IMR-90 (cell line): Measurements from ENCODE around the gene KLC3. TPM values are rescaled to one million over a fixed set of nuclear protein-coding genes. Genes with fewer than 3 reads are reported as not detected.
A peak's percentile ranks its signal among the peaks of the same experiment; 100 is the strongest.

ENCODE experiments used
- ATAC-seq: fragments of 200-7000 bp; cut with Tn5 transposase; 2 replicates; pipeline ENCODE4 v1.9.1; 2020; ENCODE audit warnings: low read depth, mild to moderate bottlenecking, moderate library complexity
- BruUV-seq: library from RNA; stranded (reverse); fragments of 400-500 nt; replicated peaks from 2 replicates; lab custom pipeline; 2021; lab: Mats Ljungman, UMichigan
- CTCF ChIA-PET: fragments of 300-600 bp; formaldehyde crosslinking; extraction: SDS; loops from one replicate; lab custom pipeline; 2021; ENCODE audit warnings: antibody characterized with exemption; lab: Yijun Ruan, JAX
- POLR2A ChIA-PET: fragments of 300-600 bp; sonication (Branson Sonifier 250); formaldehyde crosslinking; loops from one replicate; lab custom pipeline; 2022; ENCODE audit warnings: antibody characterized with exemption; ENCODE audit not compliant: unreplicated experiment; lab: Charles Lee
- DNase-seq: peaks from one replicate; pipeline ENCODE4 v3.0.0; 2013
- H2AFZ ChIP-seq: replicated peaks from 2 replicates; pipeline ENCODE3; 2013; ENCODE audit warnings: low read length, mild to moderate bottlenecking; ENCODE audit not compliant: poor library complexity
- H2AK5ac ChIP-seq: 2 replicates; pipeline ENCODE4 v1.6.1; 2013; ENCODE audit warnings: low read depth, low read length, inconsistent platforms
- H2AK9ac ChIP-seq: replicated peaks from 2 replicates; pipeline ENCODE3; 2013; ENCODE audit warnings: mild to moderate bottlenecking, low read depth, low read length, moderate library complexity; ENCODE audit not compliant: poor library complexity
- H2BK120ac ChIP-seq: 2 replicates; pipeline ENCODE4 v1.6.1; 2013; ENCODE audit warnings: low read depth, low read length, inconsistent platforms
- H2BK15ac ChIP-seq: 3 replicates; pipeline ENCODE4 v1.6.1; 2013; ENCODE audit warnings: low read depth, low read length, inconsistent platforms
- H2BK20ac ChIP-seq: 2 replicates; pipeline ENCODE4 v1.6.1; 2013; ENCODE audit warnings: low read depth, mild to moderate bottlenecking, inconsistent platforms, low read length, moderate library complexity
- H2BK5ac ChIP-seq: 2 replicates; pipeline ENCODE4 v1.6.1; 2013; ENCODE audit warnings: mild to moderate bottlenecking, low read depth, low read length, inconsistent platforms; ENCODE audit not compliant: poor library complexity, severe bottlenecking
- H3K14ac ChIP-seq: replicated peaks from 2 replicates; pipeline ENCODE4 v1.6.1; 2013; ENCODE audit warnings: low read depth, low read length, inconsistent platforms
- H3K18ac ChIP-seq: 2 replicates; pipeline ENCODE4 v1.6.1; 2013; ENCODE audit warnings: low read depth, low read length, control low read depth
- H3K23ac ChIP-seq: 2 replicates; pipeline ENCODE4 v1.6.1; 2013; ENCODE audit warnings: low read depth, low read length, inconsistent platforms
- H3K27ac ChIP-seq: 2 replicates; pipeline ENCODE4 v1.5.1; 2013; ENCODE audit warnings: mild to moderate bottlenecking, control low read depth, low read length; ENCODE audit not compliant: insufficient read depth
- H3K27me3 ChIP-seq: 2 replicates; pipeline ENCODE4 v1.6.1; 2013; ENCODE audit warnings: low read length; ENCODE audit not compliant: control insufficient read depth, insufficient read depth
- H3K36me3 ChIP-seq: 2 replicates; pipeline ENCODE4 v1.6.1; 2013; ENCODE audit warnings: low read length, mixed read lengths; ENCODE audit not compliant: control insufficient read depth, insufficient read depth
- H3K4ac ChIP-seq: 2 replicates; pipeline ENCODE4 v1.6.1; 2013; ENCODE audit warnings: low read depth, low read length, inconsistent platforms
- H3K4me1 ChIP-seq: 2 replicates; pipeline ENCODE4 v1.6.1; 2013; ENCODE audit warnings: low read length, mixed read lengths; ENCODE audit not compliant: control insufficient read depth, insufficient read depth
- H3K4me2 ChIP-seq: 2 replicates; pipeline ENCODE4 v1.6.1; 2013; ENCODE audit warnings: low read depth, mild to moderate bottlenecking, control low read depth, low read length, moderate library complexity
- H3K4me3 ChIP-seq: 2 replicates; pipeline ENCODE4 v1.5.1; 2013; ENCODE audit warnings: low read depth, mild to moderate bottlenecking, control low read depth, low read length, moderate library complexity; ENCODE audit not compliant: insufficient read depth
- H3K56ac ChIP-seq: 2 replicates; pipeline ENCODE4 v1.6.1; 2013; ENCODE audit warnings: low read length, inconsistent platforms; ENCODE audit not compliant: insufficient read depth; ENCODE audit errors: extremely low read depth
- H3K79me1 ChIP-seq, 2 experiments: 2 replicates each; pipeline ENCODE4 v1.6.1; 2013; ENCODE audit warnings: low read length in 2 of 2, inconsistent platforms in 1 of 2, low read depth in 1 of 2
- H3K9ac ChIP-seq: 2 replicates; pipeline ENCODE4 v1.6.1; 2013; ENCODE audit warnings: low read depth, low read length, control low read depth
- H3K9me1 ChIP-seq: 2 replicates; pipeline ENCODE4 v1.6.1; 2013; ENCODE audit warnings: low read length, inconsistent platforms; ENCODE audit not compliant: insufficient read depth
- H3K9me3 ChIP-seq: 2 replicates; pipeline ENCODE4 v1.6.1; 2013; ENCODE audit warnings: low read length; ENCODE audit not compliant: control insufficient read depth, insufficient read depth
- H4K20me1 ChIP-seq: 2 replicates; pipeline ENCODE4 v1.6.1; 2013; ENCODE audit warnings: low read length, inconsistent platforms; ENCODE audit not compliant: insufficient read depth
- H4K5ac ChIP-seq: 2 replicates; pipeline ENCODE4 v1.6.1; 2013; ENCODE audit warnings: mild to moderate bottlenecking, low read depth, low read length, control low read depth
- H4K8ac ChIP-seq, 2 experiments: 2 replicates each; pipeline ENCODE4 v1.6.1; 2013; ENCODE audit warnings: low read depth in 2 of 2, low read length in 2 of 2, control low read depth in 1 of 2, inconsistent platforms in 1 of 2
- H4K91ac ChIP-seq: 2 replicates; pipeline ENCODE4 v1.6.1; 2013; ENCODE audit warnings: low read depth, low read length, inconsistent platforms; ENCODE audit not compliant: insufficient read depth
- RCOR1 ChIP-seq: IDR thresholded peaks from 2 replicates; pipeline ENCODE4 v1.6.1; 2012; ENCODE audit warnings: mild to moderate bottlenecking, low read length, improper control_type of control experiment; ENCODE audit not compliant: insufficient replicate concordance
- USF2 ChIP-seq: fragments of 150-350 bp; IDR thresholded peaks from 2 replicates; pipeline ENCODE4 v1.6.1; 2017; ENCODE audit warnings: mild to moderate bottlenecking, antibody characterized with exemption, low read length, low read depth
- WGBS, 2 experiments: methylation state at CpG; one replicate each; pipeline versions ENCODE4 v1.1.5 to v1.1.7; 2013; ENCODE audit warnings: missing lambda C conversion rate in 2 of 2; ENCODE audit not compliant: insufficient read length in 1 of 2; ENCODE audit errors: extremely low coverage in 2 of 2; 5-methylcytosine and 5-hydroxymethylcytosine counted together
- dilution Hi-C: fragments of 300-500 bp; cut with HindIII; formaldehyde crosslinking; loops from one replicate; pipeline ENCODE4 v1.14.3; 2018; ENCODE audit warnings: low sequenced_read_pairs; ENCODE audit not compliant: unreplicated experiment
- in situ Hi-C: fragments of 300-500 bp; cut with MboI; formaldehyde crosslinking; loops from 3 replicates; pipeline ENCODE4 v1.14.3; 2019; ENCODE audit warnings: low sequenced_read_pairs, inconsistent platforms, mixed read lengths
- intact Hi-C: fragments of 100-400 bp; cut with micrococcal nuclease; formaldehyde crosslinking; loops from 2 replicates; pipeline ENCODE4 v1.10.0; 2022
- polyA plus RNA-seq, 3 experiments: library from polyadenylated mRNA; depleted of rRNA; stranded (reverse); fragments of >200 nt; gene quantifications; 2 replicates each; pipeline ENCODE4 v1.2.3, GENCODE V29; 2012; ENCODE audit warnings: low replicate concordance in 1 of 3
- total RNA-seq: library from RNA; depleted of rRNA; stranded (reverse); fragments of >200 nt; gene quantifications from 2 replicates; pipeline ENCODE4 v1.2.3, GENCODE V29; 2012

The KLC3 gene
- total and polyA plus RNA-seq, 2 of the 4 experiments (the other 2 are of a cell fraction), result 0.14 to 0.18 TPM

GRCh38 chr19:45376045-45376724 is 35.6 kb downstream of the KLC3 start:
- Histone ChIP-seq H3K4me2 (no peak overlapping the region), H3K4me3 (no peak overlapping the region), H2BK120ac (peak overlapping the region; percentile 98), H2AK5ac (peak overlapping the region; percentile 97), H3K27ac (peak overlapping the region; percentile 59), H2AFZ (peak overlapping the region; percentile 0), H4K91ac (peak overlapping the region; percentile 96), H2BK15ac (peak overlapping the region; percentile 90), H3K14ac (peak overlapping the region; percentile 95), H2BK5ac (peak overlapping the region; percentile 92), H3K4ac (peak overlapping the region; percentile 97), H3K56ac (peak overlapping the region; percentile 84; the same call in 1 of the 2 replicates), H3K79me1 (no peaks in the 10 kb centered on the region), H3K23ac (peak overlapping the region; percentile 88; the same call in 1 of the 2 replicates), H4K8ac (peak overlapping the region; percentile 74 to 97), H3K36me3 (no peaks in the 10 kb centered on the region), H3K9ac (no peak overlapping the region), H4K20me1 (no peaks in the 10 kb centered on the region), H3K9me3 (no peaks in the 10 kb centered on the region), H2BK20ac (peak overlapping the region; percentile 92), H2AK9ac (peak overlapping the region; percentile 86), H3K18ac (peak overlapping the region; percentile 67; the same call in 1 of the 2 replicates), H3K9me1 (peaks cover 7% of the 10 kb centered on the region), H4K5ac (peak overlapping the region; percentile 80), H3K4me1 (peaks cover 2% of the 10 kb centered on the region; the same call in 1 of the 2 replicates), H3K27me3 (no peaks in the 10 kb centered on the region)
- dilution Hi-C loops (no loop called here), intact Hi-C loops (no loop called here), in situ Hi-C loops (no loop called here)
- CTCF ChIA-PET, result no interaction called here
- peak; percentile 94 for DNase-seq
- 39% methylated on average over 3 of the region's 13 CpGs; no CpG with 5 or more reads in 1 of the 2 experiments for WGBS, 2 experiments
- BruUV-seq, result no TSS peak
- TF ChIP-seq RCOR1 (no peak), USF2 (peak; percentile 71; the same call in 1 of the 2 replicates)
- peak; percentile 79 for ATAC-seq
- POLR2A ChIA-PET, result no interaction called here
